PC-3 (cell line): ENCODE measurements around the gene TNRC6B.

ENCODE experiments used
- EZH2 ChIP-seq: fragments of 300-600 bp; sonication (generic); IDR thresholded peaks from one replicate; pipeline ENCODE4 v1.6.1; 2017; ENCODE audit warnings: antibody characterized with exemption, mild to moderate bottlenecking, low read length; ENCODE audit not compliant: unreplicated experiment
- TF ChIP-seq, protein P1 (sequence below): fragments of 300-600 bp; sonication (generic); conservative IDR thresholded peaks from 2 replicates; pipeline ENCODE4 v1.5.1; 2017; ENCODE audit warnings: antibody characterized with exemption, low read depth, mild to moderate bottlenecking, low read length

DNA sequence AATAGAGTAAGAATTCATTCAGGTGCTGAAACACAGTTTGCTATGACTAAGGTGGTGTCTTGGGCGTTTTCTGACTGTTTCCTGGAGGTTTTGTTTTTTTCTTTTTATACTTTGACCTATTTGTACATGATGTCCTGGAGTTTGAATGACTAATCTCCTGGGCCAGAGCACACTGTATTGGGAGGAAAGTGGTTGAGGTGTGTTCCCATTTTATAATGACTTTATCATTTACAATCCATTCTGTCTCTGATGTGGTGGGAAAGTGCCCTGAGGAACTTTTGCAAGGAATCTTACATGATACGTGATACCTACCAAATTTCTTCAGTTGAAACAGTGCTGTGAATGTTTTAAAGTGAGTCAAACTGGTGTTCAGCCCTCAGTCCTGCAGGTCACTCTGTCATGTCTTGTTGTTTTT is 80.8 kb downstream of the TNRC6B start:
- no peak for TF ChIP-seq EZH2
- TF ChIP-seq, protein P1, sequence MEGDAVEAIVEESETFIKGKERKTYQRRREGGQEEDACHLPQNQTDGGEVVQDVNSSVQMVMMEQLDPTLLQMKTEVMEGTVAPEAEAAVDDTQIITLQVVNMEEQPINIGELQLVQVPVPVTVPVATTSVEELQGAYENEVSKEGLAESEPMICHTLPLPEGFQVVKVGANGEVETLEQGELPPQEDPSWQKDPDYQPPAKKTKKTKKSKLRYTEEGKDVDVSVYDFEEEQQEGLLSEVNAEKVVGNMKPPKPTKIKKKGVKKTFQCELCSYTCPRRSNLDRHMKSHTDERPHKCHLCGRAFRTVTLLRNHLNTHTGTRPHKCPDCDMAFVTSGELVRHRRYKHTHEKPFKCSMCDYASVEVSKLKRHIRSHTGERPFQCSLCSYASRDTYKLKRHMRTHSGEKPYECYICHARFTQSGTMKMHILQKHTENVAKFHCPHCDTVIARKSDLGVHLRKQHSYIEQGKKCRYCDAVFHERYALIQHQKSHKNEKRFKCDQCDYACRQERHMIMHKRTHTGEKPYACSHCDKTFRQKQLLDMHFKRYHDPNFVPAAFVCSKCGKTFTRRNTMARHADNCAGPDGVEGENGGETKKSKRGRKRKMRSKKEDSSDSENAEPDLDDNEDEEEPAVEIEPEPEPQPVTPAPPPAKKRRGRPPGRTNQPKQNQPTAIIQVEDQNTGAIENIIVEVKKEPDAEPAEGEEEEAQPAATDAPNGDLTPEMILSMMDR: no peak
